Kidney epithelial cell (primary cell): ENCODE results near the gene DLL1. TPM values are rescaled to one million over a fixed set of nuclear protein-coding genes. Genes with fewer than 3 reads are reported as not detected.

Experiments
- DNase-seq: peaks from one replicate; pipeline ENCODE4 v3.0.0-alpha.2; 2010; ENCODE audit warnings: low read depth
- H3K27me3 ChIP-seq: 2 replicates; pipeline ENCODE4 v1.6.0; 2011; ENCODE audit warnings: low read length; ENCODE audit not compliant: control insufficient read depth, insufficient read depth
- H3K36me3 ChIP-seq: 2 replicates; pipeline ENCODE4 v1.5.1; 2011; ENCODE audit warnings: low read length; ENCODE audit not compliant: control insufficient read depth, insufficient read depth
- H3K4me3 ChIP-seq: 2 replicates; pipeline ENCODE4 v1.5.1; 2011; ENCODE audit warnings: low read depth, mild to moderate bottlenecking, control low read depth, low read length
- total RNA-seq: library from RNA; depleted of rRNA; stranded (reverse); fragments of >200 nt; gene quantifications from 2 replicates; pipeline ENCODE4 v1.2.3, GENCODE V29; 2015
- TF ChIP-seq, protein P1 (sequence below): IDR thresholded peaks from 2 replicates; pipeline ENCODE4 v1.5.1; 2011; ENCODE audit warnings: mild to moderate bottlenecking, moderate library complexity, low read length, control low read depth, inconsistent platforms; ENCODE audit not compliant: insufficient read depth, poor library complexity, severe bottlenecking

Gene DLL1
- total RNA-seq, 1 donor from 2014 or later, result 3.8 TPM

DNA sequence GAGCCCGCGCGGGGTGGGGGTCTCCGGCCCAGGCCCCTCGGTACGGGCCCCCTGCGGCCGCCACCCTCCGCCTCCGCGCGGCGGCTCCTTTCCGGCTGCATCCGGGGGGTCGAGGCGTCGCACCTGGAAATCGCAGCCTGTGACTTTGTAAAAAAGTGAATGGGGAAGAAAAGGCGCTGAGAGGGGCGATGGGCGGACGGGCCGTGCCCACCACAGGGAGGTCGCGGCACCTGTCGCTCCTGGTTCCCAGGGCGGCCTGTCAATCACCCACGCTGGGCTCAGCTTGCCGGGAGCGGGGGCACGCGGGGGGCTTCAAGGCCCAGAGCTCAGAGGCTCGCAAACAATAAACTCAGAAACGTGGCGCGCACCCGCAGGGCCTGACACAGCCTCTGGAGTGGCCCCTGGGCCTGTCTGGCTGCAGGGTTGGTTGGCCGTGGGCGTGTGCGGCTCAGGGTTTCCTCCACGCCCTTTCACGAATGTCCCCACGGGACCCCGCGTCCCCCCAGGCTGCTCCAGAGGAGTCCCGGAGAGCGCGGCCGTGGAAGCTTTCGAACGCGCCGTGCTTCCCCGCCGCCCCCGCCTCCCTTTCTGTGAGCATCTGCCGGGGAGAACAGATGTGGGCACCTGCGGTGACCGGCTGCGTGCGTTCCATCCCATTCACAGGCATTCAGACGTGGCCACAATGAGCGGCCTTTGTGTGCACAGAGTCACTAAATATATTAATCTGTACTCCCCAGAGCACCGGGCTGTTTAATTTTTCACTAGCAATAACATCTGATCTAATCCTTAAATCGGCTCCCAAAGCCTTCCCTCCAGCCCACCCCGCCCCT, 6.1 kb upstream of the DLL1 start:
- Histone ChIP-seq H3K36me3 (no peaks in the 10 kb centered on the region), H3K27me3 (peaks cover 44% of the 10 kb centered on the region), H3K4me3 (peak overlapping the region; percentile 5)
- DNase-seq, result peak; percentile 18
- TF ChIP-seq, protein P1, sequence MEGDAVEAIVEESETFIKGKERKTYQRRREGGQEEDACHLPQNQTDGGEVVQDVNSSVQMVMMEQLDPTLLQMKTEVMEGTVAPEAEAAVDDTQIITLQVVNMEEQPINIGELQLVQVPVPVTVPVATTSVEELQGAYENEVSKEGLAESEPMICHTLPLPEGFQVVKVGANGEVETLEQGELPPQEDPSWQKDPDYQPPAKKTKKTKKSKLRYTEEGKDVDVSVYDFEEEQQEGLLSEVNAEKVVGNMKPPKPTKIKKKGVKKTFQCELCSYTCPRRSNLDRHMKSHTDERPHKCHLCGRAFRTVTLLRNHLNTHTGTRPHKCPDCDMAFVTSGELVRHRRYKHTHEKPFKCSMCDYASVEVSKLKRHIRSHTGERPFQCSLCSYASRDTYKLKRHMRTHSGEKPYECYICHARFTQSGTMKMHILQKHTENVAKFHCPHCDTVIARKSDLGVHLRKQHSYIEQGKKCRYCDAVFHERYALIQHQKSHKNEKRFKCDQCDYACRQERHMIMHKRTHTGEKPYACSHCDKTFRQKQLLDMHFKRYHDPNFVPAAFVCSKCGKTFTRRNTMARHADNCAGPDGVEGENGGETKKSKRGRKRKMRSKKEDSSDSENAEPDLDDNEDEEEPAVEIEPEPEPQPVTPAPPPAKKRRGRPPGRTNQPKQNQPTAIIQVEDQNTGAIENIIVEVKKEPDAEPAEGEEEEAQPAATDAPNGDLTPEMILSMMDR, result no peak

DNA sequence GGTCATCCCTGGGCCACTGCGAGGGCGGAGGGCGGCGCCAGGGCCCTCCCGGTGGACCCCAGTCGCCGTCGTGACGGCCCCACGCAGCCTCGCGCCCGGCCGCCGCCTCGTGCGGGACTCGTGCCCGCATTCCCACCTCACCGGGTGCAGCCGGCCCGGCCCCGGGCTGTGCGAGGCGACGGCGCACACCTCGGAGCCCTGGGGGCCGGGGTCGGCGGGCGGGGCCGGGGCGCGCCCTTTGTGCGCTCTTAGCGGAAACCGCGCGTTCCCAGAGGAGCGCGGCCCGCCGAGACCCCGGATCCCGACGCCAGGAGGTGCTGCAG, 5.5 kb upstream of the DLL1 start:
- Histone ChIP-seq H3K4me3 (peak overlapping the region; percentile 36), H3K27me3 (peaks cover 50% of the 10 kb centered on the region), H3K36me3 (no peaks in the 10 kb centered on the region)
- TF ChIP-seq, protein P1, result no peak
- no peak for DNase-seq

DNA sequence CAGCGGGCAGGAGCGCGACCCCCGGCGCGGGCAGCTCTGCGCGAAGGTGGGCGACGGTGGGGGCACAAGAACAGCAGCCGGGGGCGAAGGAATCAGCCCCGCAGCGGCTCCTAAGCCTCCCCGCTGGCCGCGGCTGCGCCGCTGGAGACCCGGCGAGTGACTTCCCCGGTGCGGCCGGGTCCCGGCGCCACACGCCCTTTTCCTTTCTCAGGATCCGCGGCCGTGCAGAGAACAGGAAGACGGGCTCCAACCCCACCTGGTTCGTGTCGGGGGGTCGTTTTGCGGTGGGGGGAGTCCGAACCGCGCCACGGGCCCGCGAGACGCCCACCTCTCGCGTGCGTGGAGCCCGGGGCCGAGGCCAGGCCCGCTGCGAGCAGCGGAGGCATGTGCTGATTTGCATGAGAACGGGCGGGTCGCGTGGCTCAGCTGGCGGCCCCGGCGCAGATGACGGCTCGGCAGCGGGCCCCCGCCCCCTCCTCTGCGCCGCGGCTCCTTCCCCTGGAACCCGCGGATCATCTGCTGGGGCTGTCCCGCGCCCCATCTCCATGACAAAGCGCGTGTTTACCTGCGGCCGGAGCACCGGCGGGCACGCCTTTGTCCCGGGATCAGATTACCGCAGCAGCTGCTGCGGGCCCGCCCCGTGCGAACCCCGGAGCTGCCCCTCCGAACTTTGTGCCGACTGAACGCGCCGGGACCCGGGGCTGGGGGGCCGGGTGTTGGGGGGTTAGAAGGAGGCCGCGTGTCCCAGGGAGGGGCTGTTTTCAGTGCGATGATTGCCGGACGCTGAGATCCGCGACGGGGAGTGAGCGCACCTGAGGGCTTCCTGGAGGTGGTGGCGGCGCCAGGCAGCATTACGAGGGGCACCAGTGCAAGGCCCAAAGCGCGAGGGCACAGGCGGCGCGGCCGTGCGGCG, 4.9 kb upstream of the DLL1 start:
- TF ChIP-seq, protein P1, result no peak
- Histone ChIP-seq H3K36me3 (no peaks in the 10 kb centered on the region), H3K4me3 (peak overlapping the region; percentile 36), H3K27me3 (peaks cover 53% of the 10 kb centered on the region)
- no peak for DNase-seq

DNA sequence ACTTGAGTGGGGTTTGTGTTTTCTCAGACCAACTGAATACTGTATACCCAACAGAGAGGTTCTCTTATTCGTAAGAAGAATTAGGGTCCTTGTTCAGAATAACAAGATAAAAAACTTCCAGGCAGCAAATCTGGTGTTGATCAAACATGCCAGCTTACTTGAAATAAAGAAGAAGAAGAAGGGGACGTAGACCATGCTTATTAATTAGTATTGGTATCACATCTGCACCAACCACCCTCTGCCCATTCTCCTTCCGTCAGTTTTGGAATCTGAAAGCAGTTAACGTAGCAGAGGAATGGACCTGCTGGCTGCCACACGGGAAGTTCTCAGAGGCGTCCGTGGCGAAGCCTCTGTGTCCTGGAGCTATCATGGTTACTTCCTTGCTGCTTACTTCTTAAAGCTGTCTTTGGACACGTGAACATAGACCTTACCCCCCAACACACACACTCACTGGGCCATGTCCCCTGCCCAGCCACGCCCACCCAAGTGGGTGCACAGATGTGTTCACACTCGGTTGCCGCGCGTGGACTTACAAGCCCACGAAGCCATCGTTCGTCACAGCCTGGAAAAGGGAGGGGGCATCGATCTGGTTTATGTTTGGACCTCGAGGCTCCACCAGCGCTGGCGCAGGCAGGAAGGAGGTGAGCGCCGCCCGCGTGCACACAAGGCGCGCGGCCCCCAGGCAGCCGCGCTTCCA, 4.1 kb upstream of the DLL1 start:
- Histone ChIP-seq H3K4me3 (peak overlapping the region; percentile 36), H3K36me3 (no peaks in the 10 kb centered on the region), H3K27me3 (peaks cover 61% of the 10 kb centered on the region)
- DNase-seq, result no peak
- TF ChIP-seq, protein P1, result no peak

DNA sequence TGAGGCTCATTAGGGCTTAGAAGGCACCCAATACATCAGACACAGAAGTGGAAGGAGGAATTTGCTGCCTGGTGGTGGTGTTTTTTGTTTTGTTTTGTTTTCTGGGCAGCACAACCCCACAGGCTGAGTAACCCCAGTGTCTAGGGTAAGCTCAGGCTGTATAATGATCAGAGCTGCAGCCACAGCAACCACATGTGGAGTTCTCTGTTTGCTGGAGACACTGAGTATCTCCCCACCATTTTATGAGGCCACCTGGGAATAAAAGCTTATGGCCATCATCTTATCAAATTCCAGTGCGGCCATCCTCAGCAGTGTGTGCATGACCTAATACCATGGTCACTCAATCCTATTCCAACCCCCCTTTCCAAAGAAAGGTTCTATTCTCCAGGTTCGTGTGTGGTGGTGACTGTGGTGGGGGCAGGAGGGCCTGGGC, 3.4 kb upstream of the DLL1 start:
- no peaks in the 10 kb centered on the region for H3K36me3 ChIP-seq
- DNase-seq, result no peak
- H3K27me3 ChIP-seq, result peaks cover 66% of the 10 kb centered on the region

More for the DNA sequence above, 3.4 kb upstream of the DLL1 start:
- no peak overlapping the region for H3K4me3 ChIP-seq
- TF ChIP-seq, protein P1, result no peak
